Frontal cortex (tissue), 4 donors: ENCODE data around the gene RNF19B. TPM values are rescaled to one million over a fixed set of nuclear protein-coding genes. Genes with fewer than 3 reads are reported as not detected.

Experiments used
- DNase-seq, 2 donors: peaks; one replicate each; pipeline ENCODE4 v3.0.0; 2012; ENCODE audit warnings: low spot score in 2 of 2
- FAIRE-seq: peaks from 2 replicates; lab custom pipeline; 2012; peaks lifted over from hg19 to GRCh38; lab: Jason Lieb, UNC
- total RNA-seq: library from RNA; depleted of rRNA; stranded (reverse); fragments of >200 nt; gene quantifications from one replicate; pipeline ENCODE4 v1.2.3, GENCODE V29; 2014
- donor health status: control.
- donor health status: control.
- donor health status: control.

The RNF19B gene
- total RNA-seq, 1 donor from 2014 or later: 37.1 TPM

- DNase-seq (peak; percentile 61 to 78), FAIRE-seq (no peak)
Measured at GRCh38 chr1:32893198-32894018, 71.2 kb downstream of the RNF19B start.

- DNase-seq (peak; percentile 83 to 86), FAIRE-seq (no peak)
Measured at GRCh38 chr1:32892368-32893197, 72.0 kb downstream of the RNF19B start.

GRCh38 chr1:32891630-32892029, 73.0 kb downstream of the RNF19B start:
- no peak for FAIRE-seq
- DNase-seq: no peak

GRCh38 chr1:32891241-32891570, 73.4 kb downstream of the RNF19B start:
- DNase-seq: no peak

GRCh38 chr1:32890516-32891240, 73.9 kb downstream of the RNF19B start:
- no peak for DNase-seq
- FAIRE-seq: no peak

More at GRCh38 chr1:32891241-32891570, 73.4 kb downstream of the RNF19B start:
- no peak for FAIRE-seq

GRCh38 chr1:32889731-32890278, 74.8 kb downstream of the RNF19B start:
- no peak for FAIRE-seq

GRCh38 chr1:32888677-32889420, 75.8 kb downstream of the RNF19B start:
- FAIRE-seq (no peak), DNase-seq (no peak)

More at GRCh38 chr1:32889731-32890278, 74.8 kb downstream of the RNF19B start:
- DNase-seq: no peak

- DNase-seq (no peak), FAIRE-seq (no peak)
Measured at GRCh38 chr1:32888134-32888533, 76.5 kb downstream of the RNF19B start.

GRCh38 chr1:32887623-32888022, 77.0 kb downstream of the RNF19B start:
- no peak for FAIRE-seq
- DNase-seq: no peak

- no peak for DNase-seq
- FAIRE-seq: no peak
Measured at GRCh38 chr1:32886828-32887414, 77.7 kb downstream of the RNF19B start.

Other genes starting within 250 kb of the RNF19B start
- 42.4 TPM for gene YARS1, start 147.5 kb downstream of the RNF19B start, total RNA-seq
- 42.4 TPM for gene S100PBP, start 147.2 kb downstream of the RNF19B start, total RNA-seq
- gene FNDC5, start 93.9 kb downstream of the RNF19B start, total RNA-seq: 15.5 TPM
- gene HPCA, start 78.3 kb downstream of the RNF19B start, total RNA-seq: 21.6 TPM
- 2.0 TPM for gene TMEM54, start 63.4 kb downstream of the RNF19B start, total RNA-seq
- 23.2 TPM for gene AK2, start 72.1 kb upstream of the RNF19B start, total RNA-seq
- 11.8 TPM for gene AZIN2, start 116.3 kb upstream of the RNF19B start, total RNA-seq
- gene TRIM62, start 217.2 kb upstream of the RNF19B start, total RNA-seq: 3.3 TPM